Natural killer cell (primary cell): ENCODE data around the gene IRX4. TPM values are rescaled to one million over a fixed set of nuclear protein-coding genes. Genes with fewer than 3 reads are reported as not detected.

Source experiments
- ATAC-seq, 3 donors: fragments of 150-1000 bp in 2 of 3; fragments of 200-7000 bp in 1 of 3; cut with Tn5 transposase; 1 replicate in 1 of 3; 2 replicates in 2 of 3; pipeline ENCODE4 v1.10.0; 2021; ENCODE audit warnings: mild to moderate bottlenecking in 2 of 3, moderate library complexity in 2 of 3
- DNase-seq, 2 donors: peaks; one replicate each; pipeline versions ENCODE4 v3.0.0 to v3.0.0-alpha.2; 2013 to 2021; ENCODE audit warnings: mixed read lengths in 1 of 2
- H3K27ac ChIP-seq: one replicate; pipeline ENCODE4 v1.5.1; 2013; ENCODE audit warnings: mild to moderate bottlenecking, low read length
- H3K27me3 ChIP-seq: one replicate; pipeline ENCODE4 v1.6.1; 2013; ENCODE audit warnings: low read length; ENCODE audit not compliant: control insufficient read depth, insufficient read depth
- H3K36me3 ChIP-seq: one replicate; pipeline ENCODE4 v1.6.1; 2013; ENCODE audit warnings: low read length; ENCODE audit not compliant: control insufficient read depth, insufficient read depth
- H3K4me1 ChIP-seq: one replicate; pipeline ENCODE4 v1.6.1; 2013; ENCODE audit warnings: low read length; ENCODE audit not compliant: control insufficient read depth, insufficient read depth
- H3K4me3 ChIP-seq: one replicate; pipeline ENCODE4 v1.5.1; 2013; ENCODE audit warnings: low read length
- H3K9me3 ChIP-seq: one replicate; pipeline ENCODE4 v1.6.1; 2013; ENCODE audit warnings: low read length; ENCODE audit not compliant: control insufficient read depth, insufficient read depth
- H3K27ac Mint-ChIP-seq, 2 donors: one replicate each; pipeline ENCODE4 v1.8.0; 2022; ENCODE audit warnings: mild to moderate bottlenecking in 2 of 2, mixed read lengths in 2 of 2, moderate library complexity in 1 of 2
- H3K27me3 Mint-ChIP-seq, 2 donors: one replicate each; pipeline ENCODE4 v1.8.0; 2022; ENCODE audit warnings: low read depth in 2 of 2, mixed read lengths in 2 of 2
- H3K36me3 Mint-ChIP-seq: one replicate; pipeline ENCODE4 v1.8.0; 2022; ENCODE audit warnings: mixed read lengths
- H3K4me1 Mint-ChIP-seq, 2 donors: one replicate each; pipeline ENCODE4 v1.8.0; 2022; ENCODE audit warnings: mixed read lengths in 2 of 2
- H3K4me3 Mint-ChIP-seq: one replicate; pipeline ENCODE4 v1.8.0; 2022; ENCODE audit warnings: mild to moderate bottlenecking, moderate library complexity, mixed read lengths
- H3K9me3 Mint-ChIP-seq, 2 donors: one replicate each; pipeline ENCODE4 v1.8.0; 2022; ENCODE audit warnings: mixed read lengths in 2 of 2
- CTCF ChIP-seq: fragments of 200-600 bp; IDR thresholded peaks from one replicate; pipeline ENCODE4 v1.8.0; 2022; ENCODE audit warnings: antibody characterized with exemption
- WGBS: methylation state at CpG from one replicate; pipeline ENCODE4 v1.1.7; 2013; ENCODE audit warnings: missing lambda C conversion rate; ENCODE audit not compliant: insufficient coverage; 5-methylcytosine and 5-hydroxymethylcytosine counted together
- intact Hi-C: fragments of 100-400 bp; cut with micrococcal nuclease; formaldehyde crosslinking; loops from one replicate; pipeline ENCODE4 v1.14.2; 2022
- total RNA-seq, 4 donors: library from RNA; stranded (reverse); fragments of 120-200 nt in 1 of 4; gene quantifications; one replicate each; pipeline versions ENCODE4 v1.2.3 to v1.2.4, GENCODE V29; 2013 to 2022

The IRX4 gene
- total RNA-seq, 3 donors from 2014 or later (not counting 1 experiment from before 2014, with no cell fraction given): not detected

DNA sequence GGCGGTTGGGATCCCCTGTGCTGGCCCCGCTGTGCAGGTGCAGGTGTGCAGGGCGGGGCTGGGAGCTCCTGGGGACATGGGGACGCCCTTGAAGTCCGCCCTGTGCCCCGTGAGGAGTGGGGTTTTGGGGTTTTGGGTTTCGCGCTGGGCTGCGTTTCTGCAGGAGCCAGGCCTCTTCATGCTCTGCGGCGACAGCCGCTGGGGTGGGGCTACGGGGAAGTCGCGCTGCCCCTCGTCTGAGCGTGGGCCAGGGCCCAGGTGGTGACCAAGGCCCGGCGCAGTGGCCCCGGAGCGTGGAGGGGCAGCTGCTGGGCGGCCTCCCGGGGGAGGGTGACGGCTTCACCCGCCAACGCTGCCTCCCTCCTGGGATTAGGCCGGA is 47.8 kb upstream of the IRX4 start:
- no peaks in the 10 kb centered on the region for H3K9me3 ChIP-seq
- no peak overlapping the region for H3K27ac ChIP-seq
- no peaks in the 10 kb centered on the region for H3K9me3 Mint-ChIP-seq
- no peak overlapping the region for H3K27ac Mint-ChIP-seq
- ATAC-seq (no peak), DNase-seq (no peak)
- no peak overlapping the region for H3K4me3 ChIP-seq
- H3K4me1 ChIP-seq: no peaks in the 10 kb centered on the region
- no peaks in the 10 kb centered on the region for H3K4me1 Mint-ChIP-seq
- no peaks in the 10 kb centered on the region for H3K36me3 ChIP-seq
- no peaks in the 10 kb centered on the region for H3K36me3 Mint-ChIP-seq
- no peak overlapping the region for H3K4me3 Mint-ChIP-seq
- 11% methylated on average over 26 of the region's 27 CpGs for WGBS
- peaks cover 12 to 16% of the 10 kb centered on the region in 2 donors for H3K27me3 Mint-ChIP-seq
- intact Hi-C loops: no loop called here
- H3K27me3 ChIP-seq: peaks cover 15% of the 10 kb centered on the region
- TF ChIP-seq CTCF: no peak

DNA sequence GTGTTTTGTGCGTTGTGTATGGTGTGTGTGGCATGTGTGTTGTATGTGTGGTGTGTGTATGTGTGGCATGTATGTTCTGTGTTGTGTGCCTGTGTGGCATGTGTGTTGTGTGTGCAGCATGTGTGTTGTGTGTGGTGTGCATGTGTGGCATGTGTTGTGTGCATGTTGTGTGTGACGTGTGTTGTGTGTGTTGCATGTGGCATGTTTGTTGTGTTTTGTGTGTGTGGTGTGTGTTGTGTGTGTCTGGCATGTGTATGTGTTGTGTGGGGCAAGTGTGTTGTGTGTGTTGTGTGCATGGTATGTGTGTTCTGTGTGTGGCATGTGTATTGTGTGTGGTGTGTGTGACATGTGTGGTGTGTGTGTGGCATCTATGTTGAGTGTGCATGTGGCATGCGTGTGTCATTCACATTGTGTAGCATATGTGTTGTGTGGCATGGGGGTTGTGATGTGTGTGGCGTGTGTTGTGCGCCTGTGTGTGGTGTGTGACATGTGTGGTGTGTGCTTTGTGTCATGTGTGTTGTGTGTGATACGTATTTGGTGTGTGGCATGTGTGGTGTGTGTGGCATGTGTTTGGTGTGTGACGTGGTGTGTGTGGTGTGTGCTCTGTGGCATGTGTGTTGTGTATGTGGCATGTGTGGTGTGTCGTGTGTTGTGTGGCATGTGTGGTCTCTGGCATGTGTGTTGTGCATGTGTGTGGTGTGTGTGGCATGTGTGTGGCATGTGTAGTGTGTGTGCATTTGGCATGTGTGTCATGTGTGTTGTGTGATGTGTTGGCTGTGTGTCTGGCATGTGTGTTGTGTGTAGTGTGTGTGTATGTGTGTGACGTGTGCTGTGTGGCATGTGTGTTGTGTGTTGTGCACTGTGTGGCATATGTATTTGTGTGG is 46.6 kb upstream of the IRX4 start:
- ATAC-seq (peak in 1 of 3 donors; percentile 18), DNase-seq (no peak)
- intact Hi-C loops: no loop called here
- WGBS: 86% methylated on average over 9 of the region's 9 CpGs
- peaks cover 15% of the 10 kb centered on the region for H3K27me3 ChIP-seq
- no peaks in the 10 kb centered on the region for H3K4me1 ChIP-seq
- H3K36me3 ChIP-seq: no peaks in the 10 kb centered on the region
- Mint-ChIP-seq H3K9me3 (no peaks in the 10 kb centered on the region), H3K36me3 (no peaks in the 10 kb centered on the region), H3K27ac (no peak overlapping the region), H3K4me1 (no peaks in the 10 kb centered on the region), H3K27me3 (peaks cover 5 to 6% of the 10 kb centered on the region in 2 donors), H3K4me3 (no peak overlapping the region)
- TF ChIP-seq CTCF: no peak
- no peak overlapping the region for H3K27ac ChIP-seq
- H3K9me3 ChIP-seq: no peaks in the 10 kb centered on the region
- H3K4me3 ChIP-seq: no peak overlapping the region

- Mint-ChIP-seq H3K4me3 (no peak overlapping the region), H3K27me3 (no peaks in the 10 kb centered on the region), H3K9me3 (no peaks in the 10 kb centered on the region), H3K36me3 (no peaks in the 10 kb centered on the region), H3K4me1 (no peaks in the 10 kb centered on the region), H3K27ac (no peak overlapping the region)
- H3K4me3 ChIP-seq: no peak overlapping the region
- no peaks in the 10 kb centered on the region for H3K36me3 ChIP-seq
- no peak overlapping the region for H3K27ac ChIP-seq
- ATAC-seq (no peak), DNase-seq (no peak)
- H3K4me1 ChIP-seq: no peaks in the 10 kb centered on the region
- TF ChIP-seq CTCF: no peak
- intact Hi-C loops: no loop called here
- 77% methylated on average over 30 of the region's 30 CpGs for WGBS
- peaks cover 12% of the 10 kb centered on the region for H3K27me3 ChIP-seq
- H3K9me3 ChIP-seq: no peaks in the 10 kb centered on the region
Measured at GRCh38 chr5:1926471-1927341, 44.0 kb upstream of the IRX4 start.
